Measurements from ENCODE around the gene GABRG3. TPM values are rescaled to one million over a fixed set of nuclear protein-coding genes. Genes with fewer than 3 reads are reported as not detected.

The GABRG3 gene
- total and polyA plus RNA-seq, 2 donors (not counting 3 experiments of a cell fraction or from before 2014, with no cell fraction given) = not detected

GRCh38 chr15:27248251-27248650, 277.3 kb downstream of the GABRG3 start:
- intact Hi-C loops (cut with micrococcal nuclease) (no loop called here), dilution Hi-C loops (cut with MboI; ENCODE audit: extremely low pct_ligation_motif_present, low sequenced_read_pairs) (no loop called here)
- no peaks in the 10 kb centered on the region for H3K79me2 ChIP-seq (ENCODE audit: control insufficient read depth, insufficient read depth, low read length)
- H2AFZ ChIP-seq (ENCODE audit: low read depth, low read length) = no peak overlapping the region
- no peaks in the 10 kb centered on the region for H4K20me1 ChIP-seq (replicated peaks; ENCODE audit: control insufficient read depth, extremely low read depth, insufficient read depth, low read length)
- H3K27ac ChIP-seq (ENCODE audit: insufficient read depth, low read depth, low read length) = no peak overlapping the region
- no peaks in the 10 kb centered on the region for H3K9me3 ChIP-seq (replicated peaks; ENCODE audit: control insufficient read depth, insufficient read depth, low read length)
- H3K9me1 ChIP-seq (replicated peaks; ENCODE audit: control insufficient read depth, extremely low read depth, insufficient read depth, low read length) = no peaks in the 10 kb centered on the region
- no peak for TF ChIP-seq GATA2 (IDR thresholded peaks at IDR 0.05; ENCODE audit: insufficient read depth, insufficient read length, low read depth, low read length)
- TF ChIP-seq MYC (IDR thresholded peaks at IDR 0.05; ENCODE audit: low read depth, low read length) = no peak
- no peak for TF ChIP-seq POLR2A (IDR thresholded peaks at IDR 0.05; ENCODE audit: low read depth, low read length)
- TF ChIP-seq FOS (IDR thresholded peaks at IDR 0.05; ENCODE audit: borderline replicate concordance, insufficient read depth, low read length) = no peak
- TF ChIP-seq, protein P1, sequence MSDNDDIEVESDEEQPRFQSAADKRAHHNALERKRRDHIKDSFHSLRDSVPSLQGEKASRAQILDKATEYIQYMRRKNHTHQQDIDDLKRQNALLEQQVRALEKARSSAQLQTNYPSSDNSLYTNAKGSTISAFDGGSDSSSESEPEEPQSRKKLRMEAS (IDR thresholded peaks at IDR 0.05; ENCODE audit: insufficient read depth, insufficient read length) = no peak
- no peak for TF ChIP-seq JUN (IDR thresholded peaks at IDR 0.05; ENCODE audit: borderline replicate concordance, insufficient read depth, insufficient read length, low read depth)
- no peak for TF ChIP-seq EZH2 (IDR thresholded peaks at IDR 0.05; ENCODE audit: borderline replicate concordance, low read depth, low read length, severe bottlenecking)
- TF ChIP-seq POLR2AphosphoS5 (IDR thresholded peaks at IDR 0.05; ENCODE audit: insufficient read depth, low read depth, low read length) = no peak
- TF ChIP-seq CTCF (IDR thresholded peaks at IDR 0.05; ENCODE audit: extremely low read depth in 1 of 2, insufficient read depth in 1 of 2, low read depth in 1 of 2, low read length in 2 of 2) = no peak
- H3K4me3 ChIP-seq (replicated peaks in 1 of 3; ENCODE audit: insufficient read depth in 1 of 3, low read depth in 1 of 3, low read length in 3 of 3) = no peak overlapping the region
- POLR2A ChIA-PET = no interaction called here
- FAIRE-seq (no peak), DNase-seq (ENCODE audit: low read depth, low spot score) (no peak)
- BruUV-seq (replicated peaks) = no TSS peak
- no peaks in the 10 kb centered on the region for H3K27me3 ChIP-seq (ENCODE audit: control insufficient read depth in 2 of 2, insufficient read depth in 2 of 2, low read length in 2 of 2)
- no peaks in the 10 kb centered on the region for H3K36me3 ChIP-seq (ENCODE audit: control insufficient read depth in 2 of 2, extremely low read depth in 1 of 2, insufficient read depth in 2 of 2, low read length in 2 of 2)
- CTCF ChIA-PET = no interaction called here
- H3K4me2 ChIP-seq (ENCODE audit: insufficient read depth, low read length) = no peak overlapping the region
- H3K4me1 ChIP-seq (ENCODE audit: control insufficient read depth, extremely low read depth, insufficient read depth, low read length) = no peaks in the 10 kb centered on the region
- no peak overlapping the region for H3K9ac ChIP-seq (replicated peaks; ENCODE audit: extremely low read depth, insufficient read depth, low read length)

Data from endothelial cell of umbilical vein (primary cell).